ENCODE data around the gene SASH1.

DNA sequence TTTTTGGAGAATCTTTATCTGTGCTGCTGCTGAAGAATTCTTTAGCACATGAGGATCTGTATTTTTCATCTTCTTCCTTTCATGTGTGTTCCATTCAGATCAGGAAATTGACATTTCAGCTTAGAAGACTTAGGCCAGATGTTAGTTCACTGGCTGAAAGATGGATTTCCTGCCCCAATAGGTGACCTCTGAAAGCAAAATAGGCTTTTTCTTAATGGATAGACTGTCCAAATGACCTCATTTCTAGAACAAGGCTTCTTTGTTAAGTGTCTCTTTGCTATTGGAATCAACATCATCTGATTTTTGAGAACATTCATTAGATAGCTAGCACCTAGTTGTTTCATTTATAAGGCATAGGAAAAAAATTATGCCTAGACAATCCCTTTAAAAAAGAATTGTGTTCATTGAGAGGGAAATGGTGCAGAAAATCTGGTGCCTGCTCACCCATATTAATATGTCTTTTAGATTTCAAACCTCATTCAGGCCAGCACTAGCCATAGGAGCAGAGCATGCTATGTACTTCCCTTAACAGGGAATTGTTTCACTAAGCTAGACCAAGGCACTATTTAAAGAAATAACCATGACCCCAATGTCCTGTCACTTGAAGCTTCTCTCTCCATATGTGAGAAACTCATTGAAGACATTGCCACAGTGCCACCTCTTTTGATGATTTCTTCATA lies 13.6 kb upstream of the SASH1 start:
- TF ChIP-seq, protein P1, sequence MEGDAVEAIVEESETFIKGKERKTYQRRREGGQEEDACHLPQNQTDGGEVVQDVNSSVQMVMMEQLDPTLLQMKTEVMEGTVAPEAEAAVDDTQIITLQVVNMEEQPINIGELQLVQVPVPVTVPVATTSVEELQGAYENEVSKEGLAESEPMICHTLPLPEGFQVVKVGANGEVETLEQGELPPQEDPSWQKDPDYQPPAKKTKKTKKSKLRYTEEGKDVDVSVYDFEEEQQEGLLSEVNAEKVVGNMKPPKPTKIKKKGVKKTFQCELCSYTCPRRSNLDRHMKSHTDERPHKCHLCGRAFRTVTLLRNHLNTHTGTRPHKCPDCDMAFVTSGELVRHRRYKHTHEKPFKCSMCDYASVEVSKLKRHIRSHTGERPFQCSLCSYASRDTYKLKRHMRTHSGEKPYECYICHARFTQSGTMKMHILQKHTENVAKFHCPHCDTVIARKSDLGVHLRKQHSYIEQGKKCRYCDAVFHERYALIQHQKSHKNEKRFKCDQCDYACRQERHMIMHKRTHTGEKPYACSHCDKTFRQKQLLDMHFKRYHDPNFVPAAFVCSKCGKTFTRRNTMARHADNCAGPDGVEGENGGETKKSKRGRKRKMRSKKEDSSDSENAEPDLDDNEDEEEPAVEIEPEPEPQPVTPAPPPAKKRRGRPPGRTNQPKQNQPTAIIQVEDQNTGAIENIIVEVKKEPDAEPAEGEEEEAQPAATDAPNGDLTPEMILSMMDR (IDR thresholded peaks at IDR 0.05) = no peak
- TF ChIP-seq POLR2A (IDR thresholded peaks at IDR 0.05) (no peak), EP300 (IDR thresholded peaks at IDR 0.05) (no peak)

All from ovary (tissue), 3 donors.